Measurements from ENCODE around the gene GLCE. TPM values are rescaled to one million over a fixed set of nuclear protein-coding genes. Genes with fewer than 3 reads are reported as not detected.

Gene GLCE
- total RNA-seq, 1 donor from 2014 or later = 8.5 TPM

- no peak for TF ChIP-seq CTCF (IDR thresholded peaks at IDR 0.05; ENCODE audit: unreplicated experiment)
- Mint-ChIP-seq H3K27ac (ENCODE audit: unreplicated experiment) (no peak overlapping the region), H3K36me3 (ENCODE audit: low read depth, unreplicated experiment) (peaks cover 5% of the 10 kb centered on the region), H3K4me3 (ENCODE audit: unreplicated experiment) (no peak overlapping the region), H3K9me3 (ENCODE audit: unreplicated experiment) (no peaks in the 10 kb centered on the region), H3K4me1 (ENCODE audit: unreplicated experiment) (peaks cover 2% of the 10 kb centered on the region), H3K27me3 (ENCODE audit: unreplicated experiment) (no peaks in the 10 kb centered on the region)
- no peak for DNase-seq (ENCODE audit: low spot score)
Measured at GRCh38 chr15:69224383-69224782, 63.9 kb downstream of the GLCE start.

GRCh38 chr15:69225355-69226022 is 65.1 kb downstream of the GLCE start:
- TF ChIP-seq CTCF (IDR thresholded peaks at IDR 0.05; ENCODE audit: unreplicated experiment) = no peak
- Mint-ChIP-seq H3K36me3 (ENCODE audit: low read depth, unreplicated experiment) (peaks cover 5% of the 10 kb centered on the region), H3K27me3 (ENCODE audit: unreplicated experiment) (no peaks in the 10 kb centered on the region), H3K9me3 (ENCODE audit: unreplicated experiment) (no peaks in the 10 kb centered on the region), H3K4me1 (ENCODE audit: unreplicated experiment) (peaks cover 2% of the 10 kb centered on the region), H3K27ac (ENCODE audit: unreplicated experiment) (no peak overlapping the region), H3K4me3 (ENCODE audit: unreplicated experiment) (no peak overlapping the region)
- no peak for DNase-seq (ENCODE audit: low spot score)

- H3K9me3 Mint-ChIP-seq (ENCODE audit: unreplicated experiment) = no peaks in the 10 kb centered on the region
- peaks cover 5% of the 10 kb centered on the region for H3K36me3 Mint-ChIP-seq (ENCODE audit: low read depth, unreplicated experiment)
- no peak overlapping the region for H3K27ac Mint-ChIP-seq (ENCODE audit: unreplicated experiment)
- H3K4me1 Mint-ChIP-seq (ENCODE audit: unreplicated experiment) = peaks cover 2% of the 10 kb centered on the region
- no peak for DNase-seq (ENCODE audit: low spot score)
- no peaks in the 10 kb centered on the region for H3K27me3 Mint-ChIP-seq (ENCODE audit: unreplicated experiment)
- TF ChIP-seq CTCF (IDR thresholded peaks at IDR 0.05; ENCODE audit: unreplicated experiment) = no peak
- H3K4me3 Mint-ChIP-seq (ENCODE audit: unreplicated experiment) = no peak overlapping the region
Measured at GRCh38 chr15:69226023-69226355, 65.6 kb downstream of the GLCE start.

- H3K9me3 Mint-ChIP-seq (ENCODE audit: unreplicated experiment) = no peaks in the 10 kb centered on the region
- no peaks in the 10 kb centered on the region for H3K4me1 Mint-ChIP-seq (ENCODE audit: unreplicated experiment)
- H3K36me3 Mint-ChIP-seq (ENCODE audit: low read depth, unreplicated experiment) = peaks cover 5% of the 10 kb centered on the region
- no peaks in the 10 kb centered on the region for H3K27me3 Mint-ChIP-seq (ENCODE audit: unreplicated experiment)
- TF ChIP-seq CTCF (IDR thresholded peaks at IDR 0.05; ENCODE audit: unreplicated experiment) = no peak
- H3K27ac Mint-ChIP-seq (ENCODE audit: unreplicated experiment) = no peak overlapping the region
- DNase-seq (ENCODE audit: low spot score) = no peak
- H3K4me3 Mint-ChIP-seq (ENCODE audit: unreplicated experiment) = no peak overlapping the region
Measured at GRCh38 chr15:69232144-69232543, 71.7 kb downstream of the GLCE start.

- no peak overlapping the region for H3K4me3 Mint-ChIP-seq (ENCODE audit: unreplicated experiment)
- H3K36me3 Mint-ChIP-seq (ENCODE audit: low read depth, unreplicated experiment) = peaks cover 5% of the 10 kb centered on the region
- H3K27ac Mint-ChIP-seq (ENCODE audit: unreplicated experiment) = no peak overlapping the region
- no peak for TF ChIP-seq CTCF (IDR thresholded peaks at IDR 0.05; ENCODE audit: unreplicated experiment)
- H3K27me3 Mint-ChIP-seq (ENCODE audit: unreplicated experiment) = no peaks in the 10 kb centered on the region
- DNase-seq (ENCODE audit: low spot score) = no peak
- H3K9me3 Mint-ChIP-seq (ENCODE audit: unreplicated experiment) = no peaks in the 10 kb centered on the region
- H3K4me1 Mint-ChIP-seq (ENCODE audit: unreplicated experiment) = no peaks in the 10 kb centered on the region
Measured at GRCh38 chr15:69232765-69233164, 72.3 kb downstream of the GLCE start.

Measured in endothelial cell (in vitro differentiated cells).